8988T (cell line): ENCODE results near the gene SIAH1.
"Not testable (repeated sequence)": the region's sequence is repeated elsewhere in the genome, so short reads cannot be mapped to it uniquely, and the experiment has no call there.

Experiments used
- DNase-seq: peaks from one replicate; pipeline ENCODE4 v3.0.0; 2011

Gene SIAH1

GRCh38 chr16:48392407-48392806, 7.2 kb upstream of the SIAH1 start:
- no peak for DNase-seq

- DNase-seq, result no peak
Measured at GRCh38 chr16:48386559-48387312, 1.5 kb upstream of the SIAH1 start.

- peak; percentile 83 for DNase-seq
Measured at GRCh38 chr16:48384520-48385252, 527 bp downstream of the SIAH1 start.

GRCh38 chr16:48383877-48384519, 1.2 kb downstream of the SIAH1 start:
- DNase-seq, result no peak

GRCh38 chr16:48383009-48383876, 2.0 kb downstream of the SIAH1 start:
- DNase-seq, result no peak

GRCh38 chr16:48382131-48382530, 3.1 kb downstream of the SIAH1 start:
- DNase-seq, result no peak

GRCh38 chr16:48381201-48381600, 4.0 kb downstream of the SIAH1 start:
- no peak for DNase-seq

GRCh38 chr16:48378836-48379235, 6.4 kb downstream of the SIAH1 start:
- no peak for DNase-seq

GRCh38 chr16:48378276-48378675, 6.9 kb downstream of the SIAH1 start:
- no peak for DNase-seq

- DNase-seq, result not testable (repeated sequence)
Measured at GRCh38 chr16:48377301-48377700, 7.9 kb downstream of the SIAH1 start.

- no peak for DNase-seq
Measured at GRCh38 chr16:48374255-48374654, 11.0 kb downstream of the SIAH1 start.

- DNase-seq, result no peak
Measured at GRCh38 chr16:48373258-48374029, 11.8 kb downstream of the SIAH1 start.

GRCh38 chr16:48372744-48373143, 12.5 kb downstream of the SIAH1 start:
- no peak for DNase-seq

- no peak for DNase-seq
Measured at GRCh38 chr16:48371393-48371780, 13.8 kb downstream of the SIAH1 start.

GRCh38 chr16:48370668-48371392, 14.4 kb downstream of the SIAH1 start:
- not testable (repeated sequence) for DNase-seq

GRCh38 chr16:48370229-48370628, 15.0 kb downstream of the SIAH1 start:
- DNase-seq, result no peak

- DNase-seq, result no peak
Measured at GRCh38 chr16:48369765-48370164, 15.4 kb downstream of the SIAH1 start.

GRCh38 chr16:48367441-48368049, 17.7 kb downstream of the SIAH1 start:
- no peak for DNase-seq

- no peak for DNase-seq
Measured at GRCh38 chr16:48366165-48367093, 18.8 kb downstream of the SIAH1 start.
